ENCODE results near the gene CCR9. TPM values are rescaled to one million over a fixed set of nuclear protein-coding genes. Genes with fewer than 3 reads are reported as not detected.

Gene CCR9
- total RNA-seq, 5 donors from 2014 or later (not counting 1 experiment from before 2014, with no cell fraction given), result 2.1 to 10.0 (median 4.2) TPM

DNA sequence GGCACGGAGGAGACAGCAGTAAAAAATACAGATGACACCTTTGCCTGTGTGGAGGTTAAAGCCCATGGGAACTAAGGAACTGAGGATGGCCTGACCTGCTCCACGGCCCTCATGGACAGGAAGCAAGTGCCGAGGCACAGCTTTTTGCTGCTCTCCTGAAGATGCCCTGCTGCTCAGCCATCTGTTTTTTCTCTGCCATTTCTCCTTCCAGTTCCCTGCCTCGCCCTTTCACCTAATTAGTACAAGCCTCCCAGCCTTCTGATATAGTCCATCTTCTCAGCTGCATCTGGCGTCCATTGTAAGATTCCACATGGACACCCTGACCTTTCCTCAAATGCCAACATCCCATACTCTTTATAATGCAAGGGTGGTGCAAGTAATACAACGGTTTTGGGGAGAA lies 45.2 kb downstream of the CCR9 start:
- 96% methylated on average over 4 of the region's 6 CpGs for WGBS (ENCODE audit: insufficient coverage)
- H3K36me3 ChIP-seq (ENCODE audit: control insufficient read depth in 2 of 2, extremely low read depth in 1 of 2, insufficient read depth in 1 of 2, low read length in 1 of 2), result peaks cover 22 to 94% of the 10 kb centered on the region in 2 donors
- H3K36me3 Mint-ChIP-seq, result peaks cover 85% of the 10 kb centered on the region
- H3K4me1 Mint-ChIP-seq, result peaks cover 5 to 17% (median 6%) of the 10 kb centered on the region in 3 donors
- H3K27ac ChIP-seq (ENCODE audit: low read length), result no peak overlapping the region
- H3K9me3 Mint-ChIP-seq, result no peaks in the 10 kb centered on the region
- DNase-seq (no peak), ATAC-seq (replicated peaks in 1 of 4) (no peak)
- H3K27ac Mint-ChIP-seq, result no peak overlapping the region
- H3K4me3 Mint-ChIP-seq, result no peak overlapping the region
- ChIA-PET POLR2A (interaction anchor here in 1 of 2 donors (0.5 kb wide), 1 partner anchor 11 kb away, joined by 3 read pairs; no protein-coding TSS in a partner anchor), CTCF (interaction anchor here (0.6 to 1.6 kb wide), 4 partner anchors 149 to 172 kb away, joined by 3 to 4 read pairs (median 4); no protein-coding TSS in a partner anchor)
- no peaks in the 10 kb centered on the region for H3K27me3 Mint-ChIP-seq
- H3K27me3 ChIP-seq (replicated peaks in 1 of 2; ENCODE audit: control insufficient read depth in 2 of 2, extremely low read depth in 1 of 2, insufficient read depth in 2 of 2, low read length in 1 of 2), result no peaks in the 10 kb centered on the region
- no peaks in the 10 kb centered on the region for H3K9me3 ChIP-seq
- no peak overlapping the region for H3K4me3 ChIP-seq (ENCODE audit: control insufficient read depth in 1 of 2, extremely low read depth in 1 of 2, low read length in 1 of 2)
- H3K4me1 ChIP-seq (ENCODE audit: control insufficient read depth in 1 of 2, extremely low read depth in 1 of 2, insufficient read depth in 2 of 2, low read length in 2 of 2), result peaks cover 2 to 7% of the 10 kb centered on the region in 2 experiments

- ChIA-PET CTCF (interaction anchor here in 1 of 2 donors (1.6 kb wide), 2 partner anchors 152 to 173 kb away, joined by 4 read pairs; no protein-coding TSS in a partner anchor), POLR2A (no interaction called here)
- WGBS (ENCODE audit: insufficient coverage), result 95% methylated on average over 4 of the region's 4 CpGs
- Histone ChIP-seq H3K9me3 (no peaks in the 10 kb centered on the region), H3K4me3 (ENCODE audit: control insufficient read depth in 1 of 2, extremely low read depth in 1 of 2, low read length in 1 of 2) (no peak overlapping the region), H3K27me3 (replicated peaks in 1 of 2; ENCODE audit: control insufficient read depth in 2 of 2, extremely low read depth in 1 of 2, insufficient read depth in 2 of 2, low read length in 1 of 2) (no peaks in the 10 kb centered on the region), H3K36me3 (ENCODE audit: control insufficient read depth in 2 of 2, extremely low read depth in 1 of 2, insufficient read depth in 1 of 2, low read length in 1 of 2) (peaks cover 28 to 99% of the 10 kb centered on the region in 2 donors), H3K27ac (ENCODE audit: low read length) (no peak overlapping the region), H3K4me1 (ENCODE audit: control insufficient read depth in 1 of 2, extremely low read depth in 1 of 2, insufficient read depth in 2 of 2, low read length in 2 of 2) (peaks cover 2 to 7% of the 10 kb centered on the region in 2 experiments)
- Mint-ChIP-seq H3K36me3 (peaks cover 82% of the 10 kb centered on the region), H3K27me3 (no peaks in the 10 kb centered on the region), H3K27ac (no peak overlapping the region), H3K4me1 (peaks cover 5 to 15% (median 6%) of the 10 kb centered on the region in 3 donors), H3K4me3 (no peak overlapping the region), H3K9me3 (no peaks in the 10 kb centered on the region)
- no peak for DNase-seq
- no peak for ATAC-seq (replicated peaks in 1 of 4)
Measured at GRCh38 chr3:45932112-45932511, 45.8 kb downstream of the CCR9 start.

DNA sequence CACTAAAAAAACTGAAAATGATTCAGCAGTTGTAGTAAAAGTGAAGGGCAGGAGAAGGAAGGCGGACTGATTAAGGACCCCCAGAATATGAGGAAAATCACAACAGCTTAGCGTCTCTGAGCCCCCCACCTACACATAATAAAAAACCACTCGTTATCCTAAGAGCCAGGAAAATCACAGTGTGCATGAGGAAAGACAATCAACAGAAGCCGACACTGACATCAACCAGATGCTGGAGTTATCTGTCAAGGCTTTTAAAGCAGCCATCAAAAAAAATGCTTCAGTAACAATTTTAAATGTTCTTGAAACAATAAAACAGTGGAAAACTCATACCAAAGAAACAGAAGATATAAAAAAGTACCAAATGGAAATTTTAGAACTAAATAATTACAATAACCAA lies 47.2 kb downstream of the CCR9 start:
- Mint-ChIP-seq H3K4me1 (peaks cover 3 to 11% (median 6%) of the 10 kb centered on the region in 3 donors), H3K27ac (no peak overlapping the region), H3K27me3 (no peaks in the 10 kb centered on the region), H3K9me3 (no peaks in the 10 kb centered on the region), H3K36me3 (peaks cover 74% of the 10 kb centered on the region), H3K4me3 (no peak overlapping the region)
- DNase-seq (no peak), ATAC-seq (replicated peaks in 1 of 4) (no peak)
- H3K4me1 ChIP-seq (ENCODE audit: control insufficient read depth in 1 of 2, extremely low read depth in 1 of 2, insufficient read depth in 2 of 2, low read length in 2 of 2), result peaks cover 2 to 8% of the 10 kb centered on the region in 2 experiments
- no peak overlapping the region for H3K27ac ChIP-seq (ENCODE audit: low read length)
- 100% methylated on average over 1 of the region's 4 CpGs for WGBS (ENCODE audit: insufficient coverage)
- no peaks in the 10 kb centered on the region for H3K27me3 ChIP-seq (replicated peaks in 1 of 2; ENCODE audit: control insufficient read depth in 2 of 2, extremely low read depth in 1 of 2, insufficient read depth in 2 of 2, low read length in 1 of 2)
- ChIA-PET POLR2A (interaction anchor here in 1 of 2 donors (0.7 kb wide), 1 partner anchor 249 kb away, joined by 4 read pairs; no protein-coding TSS in a partner anchor), CTCF (interaction anchor here (0.6 to 1.9 kb wide), 3 partner anchors 10 to 766 kb away, joined by 3 to 7 read pairs (median 3); partner anchors contain the start of gene CXCR6 (in 1 of the 2))
- H3K4me3 ChIP-seq (ENCODE audit: control insufficient read depth in 1 of 2, extremely low read depth in 1 of 2, low read length in 1 of 2), result no peak overlapping the region
- no peaks in the 10 kb centered on the region for H3K9me3 ChIP-seq
- peaks cover 34 to 96% of the 10 kb centered on the region in 2 donors for H3K36me3 ChIP-seq (ENCODE audit: control insufficient read depth in 2 of 2, extremely low read depth in 1 of 2, insufficient read depth in 1 of 2, low read length in 1 of 2)

GRCh38 chr3:45936261-45936660 lies 49.9 kb downstream of the CCR9 start:
- DNase-seq (no peak), ATAC-seq (replicated peaks in 1 of 4) (no peak)
- ChIA-PET CTCF (interaction anchor here (1.0 to 7.9 kb wide), 2 partner anchors 141 to 143 kb away, joined by 3 to 97 read pairs; no protein-coding TSS in a partner anchor), POLR2A (interaction anchor here in 1 of 2 donors (0.6 kb wide), 1 partner anchor 541 kb away, joined by 5 read pairs; no protein-coding TSS in a partner anchor)
- no peaks in the 10 kb centered on the region for H3K9me3 ChIP-seq
- peaks cover 63% of the 10 kb centered on the region for H3K36me3 Mint-ChIP-seq
- H3K27ac Mint-ChIP-seq, result no peak overlapping the region
- peaks cover 24 to 71% of the 10 kb centered on the region in 2 donors for H3K36me3 ChIP-seq (ENCODE audit: control insufficient read depth in 2 of 2, extremely low read depth in 1 of 2, insufficient read depth in 1 of 2, low read length in 1 of 2)
- no peaks in the 10 kb centered on the region for H3K27me3 Mint-ChIP-seq
- H3K27me3 ChIP-seq (replicated peaks in 1 of 2; ENCODE audit: control insufficient read depth in 2 of 2, extremely low read depth in 1 of 2, insufficient read depth in 2 of 2, low read length in 1 of 2), result no peaks in the 10 kb centered on the region
- H3K4me3 Mint-ChIP-seq, result no peak overlapping the region
- H3K9me3 Mint-ChIP-seq, result peaks cover 0 to 2% (median 0%) of the 10 kb centered on the region in 3 donors
- no peak overlapping the region for H3K4me3 ChIP-seq (ENCODE audit: control insufficient read depth in 1 of 2, extremely low read depth in 1 of 2, low read length in 1 of 2)
- 90% methylated on average over 8 of the region's 9 CpGs for WGBS (ENCODE audit: insufficient coverage)
- no peak overlapping the region for H3K27ac ChIP-seq (ENCODE audit: low read length)
- peaks cover 12 to 24% (median 17%) of the 10 kb centered on the region in 3 donors for H3K4me1 Mint-ChIP-seq
- peaks cover 0 to 13% of the 10 kb centered on the region in 2 experiments for H3K4me1 ChIP-seq (ENCODE audit: control insufficient read depth in 1 of 2, extremely low read depth in 1 of 2, insufficient read depth in 2 of 2, low read length in 2 of 2)

- no peak overlapping the region for H3K4me3 ChIP-seq (ENCODE audit: control insufficient read depth in 1 of 2, extremely low read depth in 1 of 2, low read length in 1 of 2)
- POLR2A ChIA-PET, result no interaction called here
Measured at GRCh38 chr3:45937206-45938042, 51.1 kb downstream of the CCR9 start.

GRCh38 chr3:45938043-45938435 lies 51.7 kb downstream of the CCR9 start:
- no peak overlapping the region for H3K27ac Mint-ChIP-seq
- ChIA-PET CTCF (interaction anchor here (1.0 to 7.9 kb wide), 16 partner anchors 14 to 440 kb away, joined by 3 to 97 read pairs (median 5); no protein-coding TSS in a partner anchor), POLR2A (no interaction called here)
- Histone ChIP-seq H3K36me3 (ENCODE audit: control insufficient read depth in 2 of 2, extremely low read depth in 1 of 2, insufficient read depth in 1 of 2, low read length in 1 of 2) (peaks cover 15 to 53% of the 10 kb centered on the region in 2 donors), H3K4me3 (ENCODE audit: control insufficient read depth in 1 of 2, extremely low read depth in 1 of 2, low read length in 1 of 2) (no peak overlapping the region), H3K27ac (ENCODE audit: low read length) (no peak overlapping the region), H3K9me3 (no peaks in the 10 kb centered on the region), H3K27me3 (replicated peaks in 1 of 2; ENCODE audit: control insufficient read depth in 2 of 2, extremely low read depth in 1 of 2, insufficient read depth in 2 of 2, low read length in 1 of 2) (no peaks in the 10 kb centered on the region), H3K4me1 (ENCODE audit: control insufficient read depth in 1 of 2, extremely low read depth in 1 of 2, insufficient read depth in 2 of 2, low read length in 2 of 2) (peaks cover 0 to 25% of the 10 kb centered on the region in 2 experiments)
- ATAC-seq (replicated peaks in 1 of 4) (no peak), DNase-seq (no peak)
- H3K27me3 Mint-ChIP-seq, result no peaks in the 10 kb centered on the region
- H3K4me3 Mint-ChIP-seq, result no peak overlapping the region
- H3K36me3 Mint-ChIP-seq, result peaks cover 50% of the 10 kb centered on the region
- H3K9me3 Mint-ChIP-seq, result peaks cover 0 to 2% (median 0%) of the 10 kb centered on the region in 3 donors
- WGBS (ENCODE audit: insufficient coverage), result 93% methylated on average over 2 of the region's 4 CpGs
- H3K4me1 Mint-ChIP-seq, result peaks cover 26 to 39% (median 30%) of the 10 kb centered on the region in 3 donors

More at GRCh38 chr3:45937206-45938042, 51.1 kb downstream of the CCR9 start:
- Mint-ChIP-seq H3K27me3 (no peaks in the 10 kb centered on the region), H3K27ac (no peak overlapping the region), H3K36me3 (peaks cover 56% of the 10 kb centered on the region), H3K9me3 (peaks cover 0 to 2% (median 0%) of the 10 kb centered on the region in 3 donors), H3K4me3 (no peak overlapping the region), H3K4me1 (peaks cover 20 to 32% (median 23%) of the 10 kb centered on the region in 3 donors)
- 94% methylated on average over 6 of the region's 8 CpGs for WGBS (ENCODE audit: insufficient coverage)
- DNase-seq, result no peak
- CTCF ChIA-PET, result interaction anchor here (0.5 to 7.9 kb wide), 7 partner anchors 20 to 1331 kb away, joined by 3 to 97 read pairs (median 6); no protein-coding TSS in a partner anchor
- Histone ChIP-seq H3K4me1 (ENCODE audit: control insufficient read depth in 1 of 2, extremely low read depth in 1 of 2, insufficient read depth in 2 of 2, low read length in 2 of 2) (peaks cover 0 to 19% of the 10 kb centered on the region in 2 experiments), H3K36me3 (ENCODE audit: control insufficient read depth in 2 of 2, extremely low read depth in 1 of 2, insufficient read depth in 1 of 2, low read length in 1 of 2) (peaks cover 16 to 60% of the 10 kb centered on the region in 2 donors), H3K27me3 (replicated peaks in 1 of 2; ENCODE audit: control insufficient read depth in 2 of 2, extremely low read depth in 1 of 2, insufficient read depth in 2 of 2, low read length in 1 of 2) (no peaks in the 10 kb centered on the region), H3K27ac (ENCODE audit: low read length) (no peak overlapping the region), H3K9me3 (no peaks in the 10 kb centered on the region)
- no peak for ATAC-seq (replicated peaks in 1 of 4)
